Motor neuron (in vitro differentiated cells): ENCODE results near the gene TMEM248. TPM values are rescaled to one million over a fixed set of nuclear protein-coding genes. Genes with fewer than 3 reads are reported as not detected.
"Not testable (repeated sequence)": the region's sequence is repeated elsewhere in the genome, so short reads cannot be mapped to it uniquely, and the experiment has no call there.

ENCODE experiments used
- ATAC-seq, 8 experiments: fragments of 200-7000 bp; cut with Tn5 transposase; replicated peaks in 6 of 8; 2 replicates each; pipeline ENCODE4 v1.8.0; 2021; ENCODE audit warnings: mild to moderate bottlenecking in 8 of 8, moderate library complexity in 8 of 8
- H3K27ac ChIP-seq, 2 donors: fragments of 250-450 bp; sonication (Bioruptor Pico); 2 replicates each; pipeline ENCODE4 v1.9.0; 2021; ENCODE audit warnings: antibody characterized with exemption in 2 of 2, mild to moderate bottlenecking in 2 of 2, moderate library complexity in 1 of 2
- H3K4me1 ChIP-seq, 2 donors: fragments of 250-450 bp; sonication (Bioruptor Pico); replicated peaks in 1 of 2; 2 replicates each; pipeline ENCODE4 v1.6.1; 2021; ENCODE audit warnings: antibody characterized with exemption in 2 of 2, mild to moderate bottlenecking in 2 of 2, moderate library complexity in 1 of 2
- H3K4me3 ChIP-seq, 5 donors: fragments of 250-450 bp; sonication (Bioruptor Pico); 2 replicates each; pipeline ENCODE4 v1.9.0; 2021; ENCODE audit warnings: antibody characterized with exemption in 5 of 5, mild to moderate bottlenecking in 5 of 5, moderate library complexity in 4 of 5
- WGBS, 10 experiments: fragments of 450-650 bp; shearing (Covaris generic); methylation state at CpG; one replicate each; pipeline ENCODE4 v1.0.0; 2022; 5-methylcytosine and 5-hydroxymethylcytosine counted together
- in situ Hi-C, 9 experiments: fragments of 400-800 bp; cut with MboI; loops; one replicate each; pipeline ENCODE4 v1.15.0; 2021; ENCODE audit warnings: low sequenced_read_pairs in 9 of 9, low pct_unique_long_range_greater_than_20kb in 2 of 9; ENCODE audit not compliant: unreplicated experiment in 9 of 9
- total RNA-seq, 8 experiments: library from RNA; unstranded; fragments of 300-600 nt; gene quantifications; 2 replicates each; pipeline versions ENCODE4 v1.2.3 to v1.2.4, GENCODE V29; 2022

TMEM248 gene
- total RNA-seq, 8 experiments from 2014 or later = 25.4 to 78.6 (median 41.7) TPM

DNA sequence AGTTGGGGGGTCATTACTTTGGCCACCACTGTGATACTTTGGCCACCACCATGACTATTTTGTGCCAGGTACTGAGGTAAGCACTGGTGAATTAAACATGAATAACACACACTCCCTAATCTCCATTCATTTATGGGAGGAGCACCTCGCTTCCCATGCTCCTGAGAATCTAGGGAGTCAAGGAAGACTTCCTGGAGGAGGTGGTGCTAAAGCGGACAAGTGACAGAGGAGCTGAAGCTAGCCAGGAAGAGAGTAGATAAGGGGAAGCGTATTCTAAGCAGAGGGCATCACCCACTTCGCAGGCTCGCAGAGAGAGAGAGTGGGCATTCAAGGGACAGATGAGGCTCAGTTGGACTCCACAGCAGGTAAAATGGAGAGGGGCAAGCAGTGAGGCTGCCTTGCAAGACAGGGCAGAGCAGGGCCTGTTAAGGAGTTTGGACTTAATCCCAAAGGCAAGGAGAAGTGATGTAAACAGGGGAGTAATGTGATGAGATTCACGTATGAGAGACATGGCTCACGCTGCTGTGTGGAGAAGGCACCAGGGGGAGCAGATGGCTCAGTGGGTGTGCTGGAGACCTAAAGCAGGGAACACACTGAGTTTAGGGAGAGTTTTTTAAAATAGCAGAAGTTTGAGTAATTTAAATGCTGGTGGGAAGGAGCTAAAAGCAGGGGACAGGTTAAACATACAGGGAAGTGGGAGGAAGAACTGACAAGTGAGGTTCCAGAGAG lies 21.3 kb upstream of the TMEM248 start:
- Histone ChIP-seq H3K4me3 (no peak overlapping the region), H3K27ac (no peak overlapping the region), H3K4me1 (no peaks in the 10 kb centered on the region)
- ATAC-seq = no peak
- in situ Hi-C loops = no loop called here
- WGBS, 10 experiments = 78 to 100% (median 88%) methylated on average over 2 to 7 of the region's 7 CpGs; no CpG with 5 or more reads in 3 of the 10 experiments

DNA sequence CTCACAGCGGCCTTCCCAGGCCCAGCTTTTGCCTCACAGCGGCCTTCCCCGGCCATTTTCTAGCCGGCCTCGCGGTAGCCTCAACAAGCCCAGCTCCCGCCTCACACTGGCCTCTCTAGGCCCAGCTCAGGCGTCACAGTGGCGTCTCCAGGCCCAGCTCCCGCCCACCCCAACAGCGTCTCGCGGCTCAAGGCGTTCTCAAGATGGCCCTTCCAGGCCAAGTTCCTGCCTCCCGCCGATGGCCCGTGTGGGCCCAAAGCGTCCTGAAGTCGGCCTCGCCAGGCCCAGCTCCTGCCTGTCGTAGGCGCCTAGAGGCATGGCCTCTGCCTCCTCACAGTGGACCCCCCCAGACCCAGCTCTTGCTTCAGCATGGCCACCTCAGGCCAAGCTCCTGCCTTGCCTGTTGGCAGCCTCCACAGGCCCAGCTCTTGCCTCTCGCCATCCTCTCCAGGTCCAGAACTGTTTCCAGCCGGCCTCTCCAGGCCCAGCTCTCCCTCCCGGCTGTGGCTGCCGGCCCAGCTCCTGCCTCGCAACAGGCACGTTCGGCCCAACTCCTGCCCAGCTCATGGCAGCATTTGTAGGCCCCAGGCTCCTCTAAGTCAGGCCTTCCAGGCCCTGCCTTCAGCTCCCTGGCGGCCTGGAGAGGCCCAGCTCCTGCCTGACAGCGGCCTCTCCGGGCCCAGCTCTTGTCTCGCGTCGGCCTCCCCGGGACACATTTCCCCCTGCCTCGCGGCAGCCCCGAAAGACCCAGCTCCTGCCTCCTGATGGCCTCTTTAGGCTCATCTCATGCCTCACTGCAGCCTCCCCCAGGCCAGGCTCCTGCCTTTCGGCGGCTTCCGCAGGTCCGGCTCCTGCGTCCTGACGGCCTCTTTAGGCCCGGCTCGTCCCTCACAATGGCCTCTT lies 18.8 kb upstream of the TMEM248 start:
- in situ Hi-C loops = no loop called here
- WGBS, 10 experiments = 83 to 100% (median 94%) methylated on average over 1 to 10 of the region's 47 CpGs; no CpG with 5 or more reads in 6 of the 10 experiments
- no peaks in the 10 kb centered on the region for H3K4me1 ChIP-seq
- no peak for ATAC-seq
- H3K27ac ChIP-seq = no peak overlapping the region
- H3K4me3 ChIP-seq = no peak overlapping the region

DNA sequence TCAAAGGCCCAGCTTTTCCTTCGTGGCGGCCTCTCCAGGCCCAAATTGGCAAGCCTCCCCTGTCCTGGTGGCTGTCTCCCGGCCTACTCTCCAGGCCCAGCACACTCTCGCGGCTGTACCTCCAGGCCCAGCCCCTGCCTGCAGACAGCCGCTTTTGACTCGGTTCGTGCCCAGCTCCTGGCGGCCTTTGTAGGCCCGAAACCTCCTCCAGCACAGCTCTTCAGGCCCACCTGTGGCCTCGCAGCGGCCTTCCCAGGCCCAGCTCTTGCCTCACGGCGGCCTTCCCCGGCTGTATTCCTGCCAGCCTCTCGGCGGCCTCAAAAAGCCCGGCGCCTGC lies 18.2 kb upstream of the TMEM248 start:
- 90 to 100% (median 93%) methylated on average over 1 to 7 of the region's 19 CpGs; no CpG with 5 or more reads in 6 of the 10 experiments for WGBS, 10 experiments
- Histone ChIP-seq H3K4me1 (no peaks in the 10 kb centered on the region), H3K27ac (no peak overlapping the region), H3K4me3 (no peak overlapping the region)
- no peak for ATAC-seq
- in situ Hi-C loops = no loop called here

DNA sequence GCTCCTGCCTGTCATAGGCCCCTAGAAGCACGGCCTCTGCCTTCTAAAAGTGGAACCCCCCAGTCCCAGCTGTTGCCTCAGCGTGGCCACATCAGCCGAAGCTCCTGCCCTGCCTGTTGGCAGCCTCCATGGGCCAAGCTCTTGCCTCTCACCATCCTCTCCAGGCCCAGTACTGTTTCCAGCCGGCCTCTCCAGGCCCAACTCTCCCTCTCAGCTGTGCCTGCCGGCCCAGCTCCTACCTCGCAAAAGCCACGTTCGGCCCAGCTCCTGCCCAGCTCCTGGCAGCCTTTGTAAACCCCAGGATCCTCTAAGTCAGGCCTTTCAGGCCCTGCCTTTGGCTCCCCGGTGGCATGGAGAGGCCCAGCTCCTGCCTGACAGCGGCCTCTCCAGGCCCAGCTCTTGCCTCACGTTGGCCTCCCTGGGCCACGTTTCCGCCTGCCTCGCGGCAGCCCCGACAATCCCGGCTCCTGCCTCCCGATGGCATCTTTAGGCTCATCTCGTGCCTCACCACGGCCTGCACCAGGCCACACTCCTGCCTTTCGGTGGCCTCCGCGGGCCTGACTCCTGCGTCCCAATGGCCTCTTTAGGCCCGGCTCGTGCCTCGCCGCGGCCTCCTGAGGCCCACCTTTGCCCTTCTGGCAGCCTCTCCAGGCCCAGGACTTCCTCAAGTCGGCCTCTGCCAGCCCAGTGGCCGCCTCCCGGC lies 17.5 kb upstream of the TMEM248 start:
- no peak for ATAC-seq
- Histone ChIP-seq H3K4me3 (no peak overlapping the region), H3K27ac (no peak overlapping the region), H3K4me1 (no peaks in the 10 kb centered on the region)
- WGBS, 10 experiments = 60 to 99% (median 94%) methylated on average over 2 to 11 of the region's 32 CpGs; no CpG with 5 or more reads in 6 of the 10 experiments
- in situ Hi-C loops = no loop called here

DNA sequence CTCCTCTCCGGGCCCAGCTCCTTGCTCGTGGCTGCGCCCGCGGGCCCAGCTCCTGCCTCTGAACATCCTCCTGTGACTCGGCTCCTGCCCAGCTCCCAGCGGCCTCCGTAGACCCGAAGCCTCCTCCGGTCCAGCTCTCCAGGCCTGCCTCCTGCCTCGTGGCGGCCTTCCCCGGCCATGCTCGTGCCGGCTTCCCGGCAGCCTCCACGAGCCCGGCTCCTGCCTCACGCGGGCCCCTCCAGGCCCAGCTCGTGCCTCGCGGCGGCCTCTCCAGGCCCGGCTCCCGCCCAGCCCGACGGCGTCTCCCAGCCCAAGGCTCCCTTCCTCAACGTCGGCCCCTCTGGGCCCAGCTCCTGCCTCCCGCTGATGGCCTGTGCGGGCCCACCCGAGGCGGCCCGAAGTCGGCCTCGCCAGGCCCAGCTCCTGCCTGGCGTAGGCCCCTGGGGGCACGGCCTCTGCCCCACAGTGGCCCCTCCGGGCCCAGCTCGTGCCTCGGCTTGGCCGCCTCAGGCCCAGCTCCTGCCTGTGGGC lies 16.9 kb upstream of the TMEM248 start:
- in situ Hi-C loops = no loop called here
- H3K27ac ChIP-seq = peak overlapping the region in 1 of 2 donors; percentile 11
- WGBS, 10 experiments = 95 to 100% (median 100%) methylated on average over 1 to 7 of the region's 44 CpGs; no CpG with 5 or more reads in 5 of the 10 experiments
- no peak overlapping the region for H3K4me3 ChIP-seq
- no peak for ATAC-seq
- no peaks in the 10 kb centered on the region for H3K4me1 ChIP-seq

DNA sequence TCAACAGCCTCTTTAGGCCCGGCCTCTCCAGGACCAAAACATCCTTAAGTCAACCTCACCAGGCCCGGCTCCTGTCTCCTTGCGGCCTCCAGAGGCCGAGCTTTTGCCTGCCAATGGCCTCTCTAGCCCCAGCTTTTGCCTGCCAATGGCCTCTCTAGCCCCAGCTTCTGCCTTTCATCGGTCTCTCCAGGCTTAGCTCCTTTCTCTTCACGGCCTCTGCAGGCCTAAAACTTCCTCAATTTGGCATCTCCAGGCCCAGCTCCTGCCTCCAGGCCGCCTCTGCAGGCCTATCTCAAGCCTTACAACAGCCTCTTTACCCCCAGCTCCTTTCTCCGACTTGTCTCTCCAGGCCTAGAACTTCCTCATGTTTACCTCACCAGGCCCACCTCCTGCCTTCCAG lies 15.7 kb upstream of the TMEM248 start:
- no peak overlapping the region for H3K27ac ChIP-seq
- no peaks in the 10 kb centered on the region for H3K4me1 ChIP-seq
- in situ Hi-C loops = no loop called here
- no peak for ATAC-seq
- no peak overlapping the region for H3K4me3 ChIP-seq
- WGBS, 10 experiments = 76 to 100% (median 92%) methylated on average over 1 to 8 of the region's 8 CpGs; no CpG with 5 or more reads in 1 of the 10 experiments

DNA sequence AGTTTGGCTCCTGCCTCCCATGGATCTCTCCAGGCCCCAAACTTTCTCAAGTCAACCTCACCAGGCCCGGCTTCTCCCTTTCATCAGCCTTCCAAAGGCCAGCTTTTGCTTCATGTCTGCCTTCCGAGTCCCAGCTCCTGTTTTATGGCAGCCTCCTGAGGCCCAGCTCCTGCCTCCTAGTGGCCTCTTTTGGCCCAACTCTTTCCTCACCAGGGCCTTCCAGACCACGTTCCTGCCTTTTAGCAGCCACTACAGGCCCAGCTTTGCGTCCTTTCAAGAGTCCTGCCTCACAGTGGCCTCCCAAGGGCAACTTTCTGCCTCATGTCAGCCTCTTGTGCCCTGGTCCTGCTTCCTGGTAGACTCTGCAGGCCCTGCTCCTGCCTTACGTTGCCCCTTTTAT lies 15.3 kb upstream of the TMEM248 start:
- Histone ChIP-seq H3K4me3 (no peak overlapping the region), H3K4me1 (no peaks in the 10 kb centered on the region), H3K27ac (no peak overlapping the region)
- WGBS, 10 experiments = 0 to 100% (median 80%) methylated on average over 1 to 4 of the region's 5 CpGs; no CpG with 5 or more reads in 1 of the 10 experiments
- ATAC-seq = peak in 3 of 8 experiments; percentile 21 to 39 (median 39)
- in situ Hi-C loops = no loop called here

DNA sequence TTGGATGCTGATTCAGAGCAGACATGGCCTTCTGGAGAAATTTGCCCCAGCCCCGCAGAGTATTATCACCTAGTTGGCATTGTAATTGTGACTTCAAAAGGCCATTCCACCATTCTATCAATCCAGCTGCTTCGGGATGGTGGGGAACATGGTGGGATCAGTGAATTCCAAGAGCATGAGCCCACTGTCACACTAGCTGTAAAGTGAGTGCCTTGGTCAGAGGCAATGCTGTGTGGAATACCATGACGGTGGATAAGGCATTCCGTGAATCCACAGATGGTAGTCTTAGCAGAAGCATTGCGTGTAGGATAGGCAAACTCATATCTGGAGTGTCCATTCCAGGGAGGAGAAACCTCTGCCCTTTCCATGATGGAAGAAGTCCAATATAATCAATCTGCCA lies 13.3 kb upstream of the TMEM248 start:
- Histone ChIP-seq H3K4me1 (no peaks in the 10 kb centered on the region), H3K27ac (no peak overlapping the region), H3K4me3 (no peak overlapping the region)
- ATAC-seq = no peak
- in situ Hi-C loops = no loop called here
- 50 to 100% (median 87%) methylated on average over 1 to 5 of the region's 5 CpGs; no CpG with 5 or more reads in 2 of the 10 experiments for WGBS, 10 experiments

DNA sequence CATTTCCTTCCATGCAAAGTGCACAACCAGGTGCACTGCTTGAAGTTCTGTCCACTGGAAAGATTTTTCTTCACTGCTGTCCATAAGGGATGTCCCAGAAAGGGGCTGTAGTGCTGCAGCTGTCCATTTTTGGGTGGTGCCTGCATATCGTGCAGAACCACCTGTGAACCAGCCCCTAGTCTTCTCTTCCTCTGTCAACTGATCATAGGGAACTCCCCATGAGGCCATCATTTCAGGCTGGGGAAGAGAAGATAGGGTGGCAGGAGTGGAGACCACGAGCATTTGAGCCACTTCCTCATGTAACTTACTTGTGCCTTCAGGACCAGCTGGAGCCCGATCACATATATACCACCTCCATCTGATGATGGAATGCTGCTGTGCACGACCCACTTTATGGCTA lies 12.4 kb upstream of the TMEM248 start:
- WGBS, 10 experiments = 53 to 100% (median 76%) methylated on average over 1 to 4 of the region's 4 CpGs; no CpG with 5 or more reads in 3 of the 10 experiments

DNA sequence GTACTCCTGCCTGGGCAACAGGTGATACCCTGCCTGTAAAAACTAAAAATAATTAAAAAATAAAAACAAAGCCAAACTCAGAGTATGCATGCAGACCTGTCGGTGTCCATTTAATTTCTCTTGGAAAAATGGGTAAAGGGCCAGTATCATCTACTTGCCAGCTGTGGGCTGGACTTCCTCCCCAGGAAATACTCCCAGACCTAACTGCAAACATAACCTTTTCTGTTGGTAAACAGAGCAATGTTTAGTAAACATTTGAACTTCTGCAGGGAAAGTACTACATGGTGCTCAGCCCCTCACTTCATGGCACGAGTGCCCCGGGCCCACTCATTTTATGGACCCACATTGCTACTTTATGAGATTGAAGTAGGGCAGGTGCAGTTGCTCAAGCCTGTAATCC lies 10.2 kb upstream of the TMEM248 start:
- no peak overlapping the region for H3K27ac ChIP-seq
- 18 to 100% (median 65%) methylated on average over 1 to 3 of the region's 3 CpGs for WGBS, 10 experiments
- in situ Hi-C loops = no loop called here
- ATAC-seq = no peak
- no peak overlapping the region for H3K4me3 ChIP-seq
- H3K4me1 ChIP-seq = no peaks in the 10 kb centered on the region

More for the DNA sequence above, 12.4 kb upstream of the TMEM248 start:
- H3K4me1 ChIP-seq, in situ Hi-C loops, H3K4me3 ChIP-seq, H3K27ac ChIP-seq, ATAC-seq: not testable (repeated sequence)

DNA sequence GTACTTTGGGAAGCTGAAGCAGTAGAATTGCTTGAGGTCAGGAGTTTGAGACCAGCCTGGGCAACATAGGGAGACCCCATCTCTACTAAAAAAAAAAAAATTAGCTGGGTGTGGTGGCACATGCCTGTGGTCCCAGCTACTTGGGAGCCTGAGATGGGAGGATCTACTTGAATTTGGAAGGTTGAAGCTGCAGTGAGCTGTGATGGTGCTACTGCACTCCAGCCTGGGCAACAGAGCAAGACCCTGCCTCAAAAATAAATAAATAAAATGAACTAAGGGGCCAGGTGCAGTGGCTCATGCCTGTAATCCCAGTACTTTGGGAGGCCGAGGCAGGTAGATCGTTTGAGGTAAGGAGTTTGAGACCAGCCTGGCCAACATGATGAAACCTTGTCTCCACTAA lies 9.8 kb upstream of the TMEM248 start:
- H3K27ac ChIP-seq, in situ Hi-C loops, H3K4me3 ChIP-seq, ATAC-seq, H3K4me1 ChIP-seq: not testable (repeated sequence)
- 80 to 100% (median 90%) methylated on average over 1 to 2 of the region's 2 CpGs; no CpG with 5 or more reads in 5 of the 10 experiments for WGBS, 10 experiments

DNA sequence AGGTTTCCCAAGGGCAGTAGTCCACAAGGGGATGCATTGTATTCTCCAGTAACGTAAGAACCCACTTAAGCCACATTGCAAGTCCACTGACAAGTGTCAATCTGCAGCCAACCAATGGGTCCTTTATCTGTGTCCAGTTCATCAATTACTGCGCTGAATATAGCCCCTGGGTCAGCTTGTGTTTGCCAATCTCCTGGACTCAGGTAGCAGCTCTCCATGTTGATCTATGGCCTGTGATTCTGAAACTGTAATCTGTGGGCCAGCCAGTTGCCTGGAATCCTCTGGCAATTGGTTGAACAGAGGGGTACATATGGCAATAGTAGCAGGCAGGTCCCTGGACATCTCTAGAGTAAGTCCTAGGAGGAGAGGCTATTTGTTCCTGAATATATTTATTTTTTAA lies 8.8 kb upstream of the TMEM248 start:
- no peak overlapping the region for H3K27ac ChIP-seq
- in situ Hi-C loops = no loop called here
- no peak overlapping the region for H3K4me3 ChIP-seq
- H3K4me1 ChIP-seq = no peaks in the 10 kb centered on the region
- no peak for ATAC-seq
- 50 to 70% methylated on average over 2 of the region's 2 CpGs; no CpG with 5 or more reads in 8 of the 10 experiments for WGBS, 10 experiments
